GM18519 (cell line): ENCODE data around the gene PPP1R16B.
A peak's percentile ranks its signal among the peaks of the same experiment; 100 is the strongest.

Experiments used
- ATAC-seq: cut with Tn5 transposase; IDR thresholded peaks from one replicate; pipeline ENCODE4 v1.9.1; 2021; ENCODE audit warnings: mild to moderate bottlenecking, moderate library complexity; ENCODE audit not compliant: unreplicated experiment, low FRiP score

PPP1R16B gene

DNA sequence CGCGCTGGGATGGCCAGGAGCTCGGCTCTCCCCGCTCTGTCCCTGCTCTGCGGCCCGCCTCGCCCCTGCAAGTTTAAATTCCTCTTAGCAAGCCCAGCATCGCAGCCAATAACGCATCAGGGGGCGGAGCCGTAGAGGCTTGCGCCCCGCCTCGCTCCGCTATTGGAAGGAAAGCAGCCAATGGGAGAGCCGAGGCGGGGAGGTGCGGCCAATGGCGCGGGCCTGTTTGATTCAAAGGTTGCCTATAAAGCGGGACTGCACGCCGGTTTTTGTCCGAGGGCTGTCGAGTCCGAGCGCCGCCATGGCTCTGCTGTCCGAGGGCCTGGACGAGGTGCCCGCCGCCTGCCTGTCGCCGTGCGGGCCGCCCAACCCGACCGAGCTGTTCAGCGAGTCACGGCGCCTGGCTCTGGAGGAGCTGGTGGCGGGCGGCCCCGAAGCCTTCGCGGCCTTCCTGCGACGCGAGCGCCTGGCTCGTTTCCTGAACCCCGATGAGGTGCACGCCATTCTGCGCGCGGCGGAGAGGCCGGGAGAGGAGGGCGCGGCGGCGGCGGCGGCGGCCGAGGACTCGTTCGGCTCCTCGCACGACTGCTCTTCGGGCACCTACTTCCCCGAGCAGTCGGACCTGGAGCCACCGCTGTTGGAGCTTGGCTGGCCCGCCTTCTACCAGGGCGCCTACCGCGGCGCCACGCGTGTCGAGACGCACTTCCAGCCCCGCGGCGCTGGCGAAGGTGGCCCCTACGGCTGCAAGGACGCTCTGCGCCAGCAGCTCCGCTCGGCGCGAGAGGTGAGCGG lies 120.8 kb downstream of the PPP1R16B start, which contains the start of gene FAM83D:
FAM83D (plus strand) TSS at position 276 of the 792 bp plus-strand sequence; CDS start at position 302, 26 bp downstream.
- peak; percentile 88 for ATAC-seq

GRCh38 chr20:38926934-38927616 lies 121.6 kb downstream of the PPP1R16B start:
- no peak for ATAC-seq

DNA sequence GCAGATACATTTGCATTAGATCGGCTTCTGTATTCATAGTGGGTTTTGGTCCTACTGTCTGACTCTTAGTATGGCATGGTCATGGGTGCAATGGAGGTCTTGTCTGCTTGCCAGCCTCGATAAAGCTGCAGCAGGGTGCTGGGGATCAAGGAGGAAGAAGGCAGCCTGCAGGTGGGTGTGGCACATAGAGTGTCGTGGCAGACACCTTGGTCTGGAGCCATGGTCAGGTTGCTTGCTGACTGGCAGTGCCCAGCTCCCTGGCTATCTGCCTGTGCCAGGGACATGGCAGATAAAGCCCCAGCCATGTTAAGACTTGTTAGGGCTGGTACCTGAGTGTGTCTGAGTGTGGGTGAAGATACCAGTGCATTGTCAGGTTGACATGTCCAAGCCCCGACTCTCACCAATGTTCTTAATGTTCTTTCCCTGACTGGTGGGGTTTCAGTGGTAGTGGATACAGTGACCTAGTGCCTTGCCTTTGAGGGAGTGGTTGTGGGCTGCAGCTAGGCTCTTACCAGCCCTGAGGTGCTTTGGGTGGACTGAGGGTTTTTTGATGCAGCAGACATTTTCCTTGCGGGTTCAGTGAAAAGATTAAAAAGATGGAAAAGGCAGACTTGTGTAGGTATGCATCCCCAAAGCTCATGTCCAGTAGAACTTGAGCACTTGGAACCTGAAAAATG lies 122.5 kb downstream of the PPP1R16B start:
- no peak for ATAC-seq

- ATAC-seq = no peak
These were observed 124.7 kb downstream of the PPP1R16B start for GRCh38 chr20:38930242-38930569.

- no peak for ATAC-seq
These were observed 126.5 kb downstream of the PPP1R16B start for GRCh38 chr20:38931984-38932383.

DNA sequence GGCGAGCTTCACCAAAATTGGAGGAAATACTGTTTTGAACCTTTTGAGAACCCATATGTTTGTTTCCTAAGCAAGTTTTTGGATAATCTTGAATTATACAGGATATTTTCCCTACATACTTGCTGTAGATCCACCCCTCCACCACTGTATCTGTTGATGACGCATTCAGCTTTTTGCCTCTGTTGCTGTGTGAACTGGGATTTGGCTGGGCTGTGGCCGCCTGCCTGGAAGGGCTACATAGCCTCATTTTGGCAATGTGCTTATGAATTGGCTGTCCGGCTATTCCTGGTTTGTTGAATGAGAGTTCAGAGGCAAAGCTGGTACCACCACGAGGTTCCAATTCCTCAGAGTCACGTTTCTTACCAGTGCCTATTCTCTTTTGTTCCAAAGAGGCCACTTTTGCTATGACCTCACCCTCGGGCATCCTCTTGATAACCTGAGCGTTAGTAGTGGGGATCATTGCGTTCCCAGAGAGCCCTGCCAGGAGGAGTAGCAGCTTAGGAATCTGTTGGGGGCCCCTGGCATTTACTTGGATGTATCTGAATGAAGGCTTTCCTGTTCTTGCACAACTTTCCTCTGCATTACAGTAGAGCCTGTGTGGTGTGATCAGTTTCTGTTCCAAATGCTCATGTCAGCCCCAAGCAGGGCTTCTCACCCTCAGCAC lies 127.1 kb downstream of the PPP1R16B start:
- ATAC-seq = no peak

GRCh38 chr20:38934530-38934929 lies 129.0 kb downstream of the PPP1R16B start:
- ATAC-seq = no peak

- ATAC-seq = no peak
These were observed 129.8 kb downstream of the PPP1R16B start for GRCh38 chr20:38935285-38935684.

DNA sequence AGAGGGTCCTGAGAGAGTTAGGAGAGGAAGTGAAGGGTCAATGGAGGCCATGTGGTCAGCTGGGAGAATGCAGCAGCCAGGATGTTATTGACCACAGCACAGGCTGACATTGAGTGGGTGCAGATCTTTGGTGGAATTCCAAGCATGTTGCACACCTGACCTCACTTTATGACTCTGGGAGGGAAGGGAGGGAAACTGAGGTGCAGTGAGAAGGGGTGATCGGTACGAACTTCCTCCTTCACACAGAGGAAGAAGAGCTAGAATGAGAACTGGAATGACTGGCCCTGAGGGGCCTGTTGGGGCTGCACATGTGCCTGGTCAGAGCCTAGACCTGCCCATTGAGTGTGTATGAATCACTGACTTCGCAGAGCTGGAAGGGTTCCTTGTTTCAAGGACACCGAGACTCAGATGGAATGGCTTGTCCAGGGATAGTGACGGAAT lies 130.5 kb downstream of the PPP1R16B start:
- ATAC-seq = no peak

GRCh38 chr20:38937000-38937399 lies 131.5 kb downstream of the PPP1R16B start:
- ATAC-seq = no peak

- ATAC-seq = no peak
These were observed 132.5 kb downstream of the PPP1R16B start for GRCh38 chr20:38937978-38938473.

DNA sequence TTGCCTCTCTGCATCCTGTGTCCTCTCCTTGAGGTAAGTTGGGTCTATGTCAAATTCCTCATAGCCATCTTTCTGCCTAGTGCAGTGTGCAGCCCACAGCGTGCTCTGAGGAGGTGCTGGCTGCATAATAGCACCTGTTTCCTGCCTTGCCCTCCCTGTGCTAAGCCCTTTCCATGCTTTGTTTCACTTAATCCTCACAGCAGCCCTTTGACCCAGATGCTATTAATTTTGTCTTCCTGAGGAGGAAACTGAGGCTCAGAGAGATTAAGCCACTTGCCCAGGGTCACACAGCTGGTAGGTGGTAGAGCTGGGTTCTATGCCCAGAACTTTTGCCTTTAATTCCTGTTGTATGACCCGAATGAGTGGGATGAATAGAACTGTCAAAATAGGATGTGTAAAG lies 134.2 kb downstream of the PPP1R16B start:
- no peak for ATAC-seq

DNA sequence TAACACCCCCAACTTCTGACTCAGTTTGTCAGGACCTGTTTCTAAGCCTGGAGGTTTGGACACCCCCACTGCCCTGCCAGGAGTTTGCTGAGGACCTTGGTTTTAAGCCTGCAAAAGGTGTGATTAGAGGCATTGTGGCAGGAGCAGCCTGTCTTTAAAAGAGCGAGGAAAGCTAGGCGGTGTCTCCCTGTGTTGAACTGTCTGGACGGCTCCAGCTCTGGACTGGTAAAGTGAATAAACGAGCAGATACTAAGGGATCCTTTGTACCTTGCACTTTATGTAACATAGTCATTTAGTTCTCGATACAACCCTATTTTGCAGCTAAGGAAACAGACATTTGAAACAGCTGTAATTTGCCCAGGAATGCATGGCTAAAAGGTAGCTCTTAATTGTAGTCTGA lies 135.1 kb downstream of the PPP1R16B start:
- ATAC-seq = no peak

- no peak for ATAC-seq
These were observed 136.4 kb downstream of the PPP1R16B start for GRCh38 chr20:38941726-38942389.

DNA sequence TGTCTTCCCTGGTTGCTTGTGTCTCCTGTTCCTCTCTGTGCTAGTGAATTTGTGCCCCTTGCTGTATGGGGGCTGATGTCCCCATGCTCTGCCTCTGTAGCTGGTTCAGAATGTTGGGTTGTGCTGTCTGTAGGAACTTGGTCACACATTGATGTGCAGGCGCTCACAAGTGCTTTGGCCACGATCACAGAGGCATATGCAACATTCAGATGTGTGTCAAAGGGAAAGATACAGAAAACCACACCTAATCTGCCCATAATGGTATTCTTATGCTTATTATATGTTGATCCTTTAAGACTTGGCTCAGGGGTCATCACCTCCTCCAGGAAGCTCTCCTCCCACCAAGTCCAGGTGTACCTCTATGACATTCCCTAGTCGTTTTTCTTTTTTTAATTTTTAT lies 139.5 kb downstream of the PPP1R16B start:
- ATAC-seq = no peak

GRCh38 chr20:38946836-38947235 lies 141.3 kb downstream of the PPP1R16B start:
- no peak for ATAC-seq

DNA sequence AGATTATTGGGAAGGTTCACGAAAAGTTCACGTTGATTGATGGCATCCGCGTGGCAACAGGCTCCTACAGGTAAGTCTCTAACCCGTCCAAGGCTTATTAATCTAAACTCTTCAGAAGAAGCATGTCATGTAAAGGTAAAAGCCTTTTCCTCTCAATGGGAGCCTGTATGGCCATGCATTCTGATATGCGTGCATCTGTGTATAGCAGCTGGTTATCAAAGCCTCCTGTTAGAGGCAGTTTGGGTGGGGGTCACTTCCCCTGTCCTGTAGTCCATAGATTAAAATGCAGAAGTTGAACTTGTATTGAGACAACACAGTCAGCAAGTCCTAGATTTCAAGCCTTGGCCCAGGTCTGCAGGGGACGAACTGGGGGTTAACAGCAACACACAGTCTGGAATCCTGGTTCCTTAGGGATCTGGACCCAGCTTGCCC lies 142.4 kb downstream of the PPP1R16B start:
- ATAC-seq = no peak

DNA sequence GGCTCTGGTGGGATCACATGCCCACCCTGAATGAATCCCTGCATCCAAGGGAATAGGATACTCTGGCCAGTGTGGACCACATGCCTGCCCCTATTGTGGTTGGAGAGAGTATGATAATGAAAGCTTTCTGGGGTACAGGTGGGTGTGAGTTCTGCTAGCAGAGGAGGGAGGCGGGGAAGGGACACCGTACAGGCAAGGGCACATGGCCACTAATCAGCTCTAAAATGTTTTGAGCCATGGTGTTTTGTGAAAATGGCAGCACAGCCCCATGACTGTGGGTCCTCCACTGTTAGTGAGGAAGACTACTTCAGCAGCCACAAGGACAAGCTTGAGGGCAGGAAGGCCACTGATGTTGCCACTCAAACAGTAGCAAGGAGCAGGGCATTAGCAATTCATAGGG lies 144.8 kb downstream of the PPP1R16B start:
- ATAC-seq = no peak

DNA sequence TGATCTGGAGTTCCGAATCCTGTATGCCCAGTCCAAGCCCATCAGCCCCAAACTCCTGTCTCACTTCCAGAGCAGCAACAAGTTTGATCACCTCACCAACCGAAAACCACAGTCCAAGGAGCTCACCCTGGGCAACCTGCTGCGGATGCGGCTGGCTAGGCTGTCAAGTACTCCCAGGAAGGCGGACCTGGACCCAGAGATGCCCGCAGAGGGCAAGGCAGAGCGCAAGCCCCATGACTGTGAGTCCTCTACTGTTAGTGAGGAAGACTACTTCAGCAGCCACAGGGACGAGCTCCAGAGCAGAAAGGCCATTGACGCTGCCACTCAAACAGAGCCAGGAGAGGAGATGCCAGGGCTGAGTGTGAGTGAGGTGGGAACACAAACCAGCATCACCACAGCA lies 146.1 kb downstream of the PPP1R16B start:
- no peak for ATAC-seq

DNA sequence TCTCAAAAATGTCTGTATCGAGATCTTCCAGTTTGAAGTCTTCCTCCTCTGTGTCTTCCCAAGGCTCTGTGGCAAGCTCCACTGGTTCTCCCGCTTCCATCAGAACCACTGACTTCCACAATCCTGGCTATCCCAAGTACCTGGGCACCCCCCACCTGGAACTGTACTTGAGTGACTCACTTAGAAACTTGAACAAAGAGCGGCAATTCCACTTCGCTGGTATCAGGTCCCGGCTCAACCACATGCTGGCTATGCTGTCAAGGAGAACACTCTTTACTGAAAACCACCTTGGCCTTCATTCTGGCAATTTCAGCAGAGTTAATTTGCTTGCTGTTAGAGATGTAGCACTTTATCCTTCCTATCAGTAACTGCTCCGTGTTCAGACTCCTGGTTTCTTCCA lies 146.7 kb downstream of the PPP1R16B start:
- no peak for ATAC-seq
